GM23248 (cell line): Measurements from ENCODE around the gene PTPRN2. TPM values are rescaled to one million over a fixed set of nuclear protein-coding genes. Genes with fewer than 3 reads are reported as not detected.

ENCODE experiments used
- DNase-seq: peaks from one replicate; pipeline ENCODE4 v3.0.0-alpha.2; 2015
- H2AFZ ChIP-seq: fragments of 200-600 bp; sonication (generic); 2 replicates; pipeline ENCODE4 v1.6.1; 2016; ENCODE audit warnings: antibody characterized with exemption
- H3F3A ChIP-seq: fragments of 200-600 bp; sonication (generic); 2 replicates; pipeline ENCODE4 v1.6.1; 2016; ENCODE audit warnings: mild to moderate bottlenecking, antibody characterized with exemption, mixed run types; ENCODE audit not compliant: insufficient read depth
- H3K27ac ChIP-seq: fragments of 200-600 bp; sonication (generic); 2 replicates; pipeline ENCODE4 v1.5.1; 2016; ENCODE audit warnings: mild to moderate bottlenecking
- H3K27me3 ChIP-seq: fragments of 200-600 bp; sonication (generic); replicated peaks from 2 replicates; pipeline ENCODE4 v1.6.1; 2016; ENCODE audit warnings: mild to moderate bottlenecking; ENCODE audit not compliant: insufficient read depth
- H3K36me3 ChIP-seq: fragments of 200-600 bp; sonication (generic); 2 replicates; pipeline ENCODE4 v1.6.1; 2016; ENCODE audit warnings: low read depth, mild to moderate bottlenecking
- H3K4me1 ChIP-seq: fragments of 200-600 bp; sonication (generic); 2 replicates; pipeline ENCODE4 v1.6.1; 2016; ENCODE audit warnings: mild to moderate bottlenecking; ENCODE audit not compliant: insufficient read depth
- H3K4me2 ChIP-seq: fragments of 200-600 bp; sonication (generic); one replicate; pipeline ENCODE4 v1.6.1; 2016; ENCODE audit warnings: mild to moderate bottlenecking; ENCODE audit not compliant: unreplicated experiment
- H3K4me3 ChIP-seq: fragments of 200-600 bp; sonication (generic); 2 replicates; pipeline ENCODE4 v1.5.1; 2016; ENCODE audit warnings: mild to moderate bottlenecking
- H3K79me2 ChIP-seq: fragments of 200-600 bp; sonication (generic); 2 replicates; pipeline ENCODE4 v1.6.1; 2016; ENCODE audit warnings: mild to moderate bottlenecking; ENCODE audit not compliant: insufficient read depth
- H3K9ac ChIP-seq: fragments of 200-600 bp; sonication (generic); 2 replicates; pipeline ENCODE4 v1.6.1; 2016; ENCODE audit warnings: mild to moderate bottlenecking
- H3K9me2 ChIP-seq: fragments of 200-600 bp; sonication (generic); 2 replicates; pipeline ENCODE4 v1.6.1; 2016; ENCODE audit warnings: mixed run types, mild to moderate bottlenecking, moderate library complexity; ENCODE audit not compliant: insufficient read depth
- H3K9me3 ChIP-seq: fragments of 200-600 bp; sonication (generic); one replicate; pipeline ENCODE4 v1.6.1; 2017; ENCODE audit warnings: low read depth
- H4K20me1 ChIP-seq: fragments of 200-600 bp; sonication (generic); 2 replicates; pipeline ENCODE4 v1.6.0; 2016; ENCODE audit not compliant: insufficient read depth
- EZH2 ChIP-seq: fragments of 200-600 bp; sonication (generic); IDR thresholded peaks from 2 replicates; pipeline ENCODE4 v1.6.1; 2018; ENCODE audit warnings: antibody characterized with exemption, mild to moderate bottlenecking; ENCODE audit not compliant: insufficient read depth, poor library complexity, severe bottlenecking
- EZH2phosphoT487 ChIP-seq: fragments of 200-600 bp; sonication (generic); IDR thresholded peaks from 2 replicates; pipeline ENCODE4 v1.6.1; 2018; ENCODE audit warnings: antibody characterized with exemption, moderate library complexity, mild to moderate bottlenecking, low read depth; ENCODE audit not compliant: insufficient read depth
- WGBS, 2 experiments: methylation state at CpG; one replicate each; pipeline ENCODE4 v1.1.6; 2015 to 2017; ENCODE audit warnings: low lambda C conversion rate in 2 of 2, low coverage in 1 of 2; ENCODE audit errors: missing lambda C conversion rate in 2 of 2; 5-methylcytosine and 5-hydroxymethylcytosine counted together
- in situ Hi-C: fragments of 300-500 bp; cut with MboI; formaldehyde crosslinking; loops from 2 replicates; pipeline ENCODE4 v1.15.0; 2020
- polyA plus RNA-seq: library from polyadenylated mRNA; unstranded; fragments of >200 nt; fragmentation: Nextera tagmentation; extraction: Ambion mirVana; gene quantifications from 2 replicates; pipeline ENCODE4 v1.2.1, GENCODE V29; 2016
- total RNA-seq: library from RNA; depleted of rRNA; stranded (reverse); fragments of >200 nt; shearing (Covaris generic); gene quantifications from 2 replicates; pipeline ENCODE4 v1.2.3, GENCODE V29; 2014

Gene PTPRN2
- total and polyA plus RNA-seq, 2 experiments from 2014 or later, result 0.13 TPM; not detected in 1

GRCh38 chr7:157884461-157885062, 703.1 kb downstream of the PTPRN2 start:
- no peaks in the 10 kb centered on the region for H3K9me2 ChIP-seq
- H3K9ac ChIP-seq, result no peak overlapping the region
- in situ Hi-C loops, result no loop called here
- no peaks in the 10 kb centered on the region for H4K20me1 ChIP-seq
- DNase-seq, result no peak
- H3K4me1 ChIP-seq, result no peaks in the 10 kb centered on the region
- 32 to 34% methylated on average over 9 of the region's 9 CpGs for WGBS, 2 experiments
- no peaks in the 10 kb centered on the region for H3K79me2 ChIP-seq
- H3K27ac ChIP-seq, result no peak overlapping the region
- H3F3A ChIP-seq, result no peaks in the 10 kb centered on the region
- H3K9me3 ChIP-seq, result no peaks in the 10 kb centered on the region
- TF ChIP-seq EZH2 (no peak), EZH2phosphoT487 (no peak)
- no peak overlapping the region for H3K4me2 ChIP-seq
- no peaks in the 10 kb centered on the region for H3K27me3 ChIP-seq
- H3K4me3 ChIP-seq, result no peak overlapping the region
- no peak overlapping the region for H2AFZ ChIP-seq
- H3K36me3 ChIP-seq, result no peaks in the 10 kb centered on the region

GRCh38 chr7:157881048-157881771, 706.4 kb downstream of the PTPRN2 start:
- DNase-seq, result no peak
- Histone ChIP-seq H2AFZ (no peak overlapping the region), H3K79me2 (no peaks in the 10 kb centered on the region), H3F3A (no peaks in the 10 kb centered on the region), H3K36me3 (no peaks in the 10 kb centered on the region), H4K20me1 (no peaks in the 10 kb centered on the region), H3K27me3 (no peaks in the 10 kb centered on the region), H3K27ac (no peak overlapping the region), H3K4me1 (no peaks in the 10 kb centered on the region), H3K9me3 (no peaks in the 10 kb centered on the region), H3K4me2 (no peak overlapping the region), H3K4me3 (no peak overlapping the region), H3K9ac (no peak overlapping the region), H3K9me2 (no peaks in the 10 kb centered on the region)
- WGBS, 2 experiments, result 45 to 50% methylated on average over 8 of the region's 8 CpGs
- TF ChIP-seq EZH2, result no peak
- no peak for TF ChIP-seq EZH2phosphoT487
- in situ Hi-C loops, result no loop called here

DNA sequence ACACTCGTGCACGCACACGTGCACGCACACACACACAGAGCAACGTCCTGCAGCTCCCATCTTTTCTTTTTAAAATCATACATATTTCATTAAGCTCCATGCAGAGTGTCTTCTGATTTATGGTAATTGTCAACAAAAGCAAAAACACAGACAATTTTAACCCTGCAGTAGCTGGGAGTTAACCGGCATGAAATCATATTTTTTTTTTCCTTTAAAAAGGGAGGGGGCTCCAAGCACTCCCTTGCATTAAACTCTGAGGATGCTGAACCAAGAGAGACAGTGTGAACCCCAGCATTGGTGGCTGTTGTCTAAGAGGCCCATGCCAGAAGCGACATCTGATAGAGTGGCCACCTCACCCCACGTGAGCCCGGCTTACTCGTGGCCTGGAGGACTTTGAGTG, 708.2 kb downstream of the PTPRN2 start:
- Histone ChIP-seq H3K9me2 (no peaks in the 10 kb centered on the region), H3K79me2 (no peaks in the 10 kb centered on the region), H3K27me3 (no peaks in the 10 kb centered on the region), H3K4me3 (no peak overlapping the region), H3K4me2 (no peak overlapping the region), H3K9me3 (no peaks in the 10 kb centered on the region), H3K36me3 (no peaks in the 10 kb centered on the region), H2AFZ (no peak overlapping the region), H4K20me1 (no peaks in the 10 kb centered on the region), H3K27ac (no peak overlapping the region), H3K4me1 (no peaks in the 10 kb centered on the region), H3F3A (no peaks in the 10 kb centered on the region), H3K9ac (no peak overlapping the region)
- in situ Hi-C loops, result no loop called here
- no peak for DNase-seq
- no peak for TF ChIP-seq EZH2phosphoT487
- no peak for TF ChIP-seq EZH2
- 16% methylated on average over 10 of the region's 10 CpGs for WGBS, 2 experiments

DNA sequence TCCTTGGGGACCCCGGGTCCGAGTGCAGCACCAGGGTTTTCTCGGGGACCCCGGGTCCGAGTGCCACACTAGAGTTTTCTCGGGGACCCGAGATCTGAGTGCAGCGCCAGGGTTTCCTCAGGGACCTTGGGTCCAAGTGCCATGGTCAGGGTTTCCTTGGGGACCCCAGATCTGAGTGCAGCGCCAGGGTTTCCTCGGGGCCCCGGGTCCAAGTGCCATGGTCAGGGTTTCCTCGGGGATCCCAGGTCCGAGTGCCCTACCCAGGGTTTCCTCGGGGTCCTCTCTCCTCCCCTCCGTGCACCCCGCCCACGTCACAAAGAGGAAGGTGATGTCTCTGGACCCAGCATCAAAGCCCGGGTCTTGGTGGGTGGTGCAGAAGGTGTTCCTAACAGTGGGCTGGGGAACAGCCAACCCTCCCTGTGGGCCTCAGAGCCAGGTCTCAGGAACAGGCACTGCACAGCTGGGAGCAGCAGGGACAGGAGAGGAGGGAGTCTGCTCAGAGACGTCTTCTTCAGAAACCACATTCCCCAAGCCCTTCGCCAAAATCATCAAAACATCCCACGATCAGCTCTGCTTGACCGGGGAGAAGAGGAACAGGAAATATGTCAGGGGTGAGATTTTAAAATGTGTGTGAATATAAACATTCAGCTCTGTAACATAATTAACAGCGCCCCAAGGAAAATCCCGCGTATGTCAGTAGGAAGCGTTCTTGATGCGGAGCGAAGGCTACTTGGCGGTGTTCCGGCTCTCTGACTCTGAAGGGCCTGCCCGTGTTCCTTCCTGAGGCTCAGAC, 710.1 kb downstream of the PTPRN2 start:
- Histone ChIP-seq H2AFZ (no peak overlapping the region), H3K4me2 (no peak overlapping the region), H3K4me3 (no peak overlapping the region), H3K27me3 (no peaks in the 10 kb centered on the region), H3K9me2 (no peaks in the 10 kb centered on the region), H3K4me1 (no peaks in the 10 kb centered on the region), H3K9me3 (no peaks in the 10 kb centered on the region), H3K27ac (no peak overlapping the region), H3K79me2 (no peaks in the 10 kb centered on the region), H3F3A (no peaks in the 10 kb centered on the region), H4K20me1 (no peaks in the 10 kb centered on the region), H3K9ac (no peak overlapping the region), H3K36me3 (no peaks in the 10 kb centered on the region)
- no peak for TF ChIP-seq EZH2phosphoT487
- no peak for TF ChIP-seq EZH2
- in situ Hi-C loops, result no loop called here
- DNase-seq, result no peak
- 42 to 46% methylated on average over 24 to 31 of the region's 31 CpGs for WGBS, 2 experiments
